HG02852 (cell line): ENCODE results near the gene KLK6.

Experiments
- ATAC-seq: cut with Tn5 transposase; IDR thresholded peaks from one replicate; pipeline ENCODE4 v1.9.1; 2021; ENCODE audit warnings: mild to moderate bottlenecking, moderate library complexity; ENCODE audit not compliant: unreplicated experiment

The KLK6 gene

DNA sequence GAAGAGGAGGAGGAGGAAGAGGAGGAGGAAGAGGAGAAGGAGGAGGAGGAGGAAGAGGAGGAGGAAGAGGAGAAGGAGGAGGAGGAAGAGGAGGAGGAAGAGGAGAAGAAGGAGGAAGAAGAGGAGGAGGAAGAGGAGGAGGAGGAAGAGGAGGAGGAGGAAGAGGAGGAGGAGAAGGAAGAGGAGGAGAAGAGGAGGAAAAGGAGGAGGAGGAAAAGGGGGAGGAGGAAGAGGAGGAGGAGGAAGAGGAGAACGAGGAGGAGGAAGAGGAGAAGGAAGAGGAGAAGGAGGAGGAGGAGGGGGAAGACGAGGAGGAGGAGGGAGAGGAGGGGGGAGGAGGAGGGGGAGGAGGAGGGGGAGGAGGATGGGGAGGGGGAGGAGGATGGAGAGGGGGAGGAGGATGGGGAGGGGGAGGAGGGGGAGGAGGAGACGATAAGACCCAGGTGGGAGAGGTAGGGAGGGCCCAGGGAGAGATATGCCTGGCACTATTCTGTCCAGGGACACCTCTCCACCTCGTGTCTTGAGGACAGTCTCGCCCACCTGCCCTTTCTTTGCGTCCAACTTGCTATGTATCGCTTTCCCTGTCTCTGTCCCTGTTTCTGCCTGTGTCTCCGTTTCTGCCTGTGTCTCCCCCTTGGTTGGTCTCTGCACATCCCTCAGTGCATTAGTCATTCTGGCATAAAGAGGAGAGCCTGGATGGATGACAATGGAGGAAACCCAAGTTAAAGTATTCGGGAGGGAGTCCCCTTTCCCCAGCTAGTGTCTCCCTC lies 9.5 kb downstream of the KLK6 start:
- no peak for ATAC-seq

- no peak for ATAC-seq
These were observed 11.8 kb downstream of the KLK6 start for GRCh38 chr19:50957587-50957986.

DNA sequence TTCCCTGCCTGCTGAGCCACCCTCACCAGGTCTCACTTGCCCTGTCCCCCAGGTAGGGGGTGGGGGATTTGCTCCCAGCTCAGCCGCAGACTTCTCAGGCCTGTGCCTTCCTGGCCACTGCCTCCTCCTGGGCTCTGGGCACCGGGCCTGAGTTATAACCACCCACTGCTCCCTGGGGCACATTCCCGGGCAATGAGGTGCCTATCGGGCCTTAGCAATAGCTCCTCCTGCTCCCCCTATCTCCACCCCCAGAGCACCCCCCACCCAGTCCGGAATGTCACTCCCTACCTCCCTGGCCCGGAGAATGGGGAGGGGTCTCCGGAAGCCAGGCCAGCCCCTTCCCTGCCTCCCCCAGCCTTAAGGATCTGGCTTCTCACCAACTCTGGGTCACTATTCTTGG lies 16.5 kb downstream of the KLK6 start, which contains the start of gene KLK5:
TSS of gene KLK5 (minus strand) at position 129 of the 400 bp plus-strand sequence. CDS start 381 bp downstream, outside the sequence.
- no peak for ATAC-seq

- no peak for ATAC-seq
These were observed 19.5 kb downstream of the KLK6 start for GRCh38 chr19:50949861-50950260.

DNA sequence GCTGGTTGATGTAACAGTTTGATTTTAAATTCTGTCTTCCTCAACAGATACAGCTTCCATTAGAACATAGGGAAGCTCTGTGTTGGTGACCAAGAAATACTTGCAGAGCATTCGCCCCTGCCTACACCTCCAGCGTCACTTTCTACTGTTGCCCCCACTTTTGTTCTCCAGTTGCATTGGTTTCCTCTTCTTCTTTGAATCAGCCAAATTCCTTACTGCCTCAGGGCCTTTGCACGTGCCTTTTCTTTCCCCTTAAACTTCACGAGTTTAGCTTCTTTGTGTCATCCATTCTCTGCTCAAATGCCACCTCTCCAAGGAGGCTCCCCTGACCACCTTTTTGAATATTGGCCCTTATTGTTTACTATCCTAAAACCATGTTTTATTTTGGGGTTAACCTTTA lies 22.3 kb downstream of the KLK6 start:
- no peak for ATAC-seq

- no peak for ATAC-seq
These were observed 24.6 kb downstream of the KLK6 start for GRCh38 chr19:50944795-50945194.

DNA sequence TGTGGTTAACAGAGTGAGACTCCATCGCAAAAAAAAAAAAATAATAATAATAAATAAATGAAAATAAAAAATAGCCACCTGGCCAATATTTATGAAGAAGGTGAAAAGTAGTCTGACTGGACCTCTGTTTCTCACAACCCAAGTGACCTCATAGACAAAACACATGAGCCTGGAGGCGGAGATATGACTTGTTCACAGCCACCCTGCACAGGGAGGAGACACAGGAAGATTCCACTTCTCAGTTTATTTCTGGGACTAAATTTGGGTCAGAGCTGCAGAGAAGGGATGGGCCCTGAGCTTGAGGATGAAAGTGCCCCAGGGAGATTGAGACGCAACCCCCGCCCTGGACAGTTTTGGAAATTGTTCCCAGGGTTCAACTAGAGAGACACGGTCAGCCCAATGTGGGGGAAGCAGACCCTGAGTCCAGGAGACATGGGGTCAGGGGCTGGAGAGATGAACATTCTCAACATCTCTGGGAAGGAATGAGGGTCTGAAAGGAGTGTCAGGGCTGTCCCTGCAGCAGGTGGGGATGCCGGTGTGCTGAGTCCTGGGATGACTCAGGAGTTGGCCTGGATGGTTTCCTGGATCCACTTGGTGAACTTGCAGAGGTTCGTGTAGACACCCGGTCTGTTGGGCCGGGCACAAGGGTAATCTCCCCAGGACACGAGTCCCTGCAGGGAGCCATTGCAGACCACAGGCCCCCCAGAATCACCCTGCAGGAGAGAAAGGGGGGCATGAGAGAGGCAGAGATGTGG lies 26.1 kb downstream of the KLK6 start:
- no peak for ATAC-seq

DNA sequence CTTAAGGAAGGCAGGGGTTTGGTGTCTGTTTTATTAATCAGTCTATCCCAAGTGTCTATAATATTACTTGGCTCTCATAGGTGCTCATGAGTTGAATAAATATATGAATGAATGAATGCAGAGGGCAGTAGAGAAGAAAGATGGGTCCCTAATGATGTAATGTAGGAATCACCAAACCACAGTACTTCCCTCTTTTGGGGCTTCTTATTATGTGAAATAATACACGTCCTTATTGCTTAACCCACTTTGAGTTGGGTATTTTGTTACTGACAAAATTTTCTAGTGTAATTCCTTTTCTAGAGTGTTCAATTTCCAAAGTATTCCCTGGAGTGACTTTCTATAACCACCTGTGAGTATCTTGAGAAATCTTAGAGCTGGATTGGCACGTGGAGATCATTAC lies 29.8 kb downstream of the KLK6 start:
- ATAC-seq = no peak

DNA sequence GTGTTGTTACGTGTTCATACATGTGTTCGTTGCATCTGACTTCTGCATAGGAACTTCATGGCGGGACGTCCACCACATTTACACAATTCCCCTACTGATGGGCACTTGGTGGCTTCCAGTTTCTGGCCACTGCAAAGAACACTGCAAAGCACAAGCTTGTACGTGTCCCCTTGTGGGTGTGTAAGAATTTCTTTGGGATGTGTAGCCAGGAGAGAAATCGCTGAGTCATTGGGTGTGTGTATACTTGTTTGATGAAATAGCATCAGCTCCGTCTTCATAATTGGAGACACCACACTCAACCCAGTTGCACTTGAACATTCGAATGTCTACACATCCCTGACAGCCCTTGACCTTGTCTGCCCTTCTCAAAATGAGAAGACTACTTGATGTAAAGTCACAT lies 35.8 kb downstream of the KLK6 start:
- ATAC-seq = no peak

GRCh38 chr19:50932690-50933083 lies 36.7 kb downstream of the KLK6 start:
- no peak for ATAC-seq

- no peak for ATAC-seq
These were observed 37.2 kb downstream of the KLK6 start for GRCh38 chr19:50932018-50932689.

GRCh38 chr19:50931023-50931422 lies 38.4 kb downstream of the KLK6 start:
- no peak for ATAC-seq

DNA sequence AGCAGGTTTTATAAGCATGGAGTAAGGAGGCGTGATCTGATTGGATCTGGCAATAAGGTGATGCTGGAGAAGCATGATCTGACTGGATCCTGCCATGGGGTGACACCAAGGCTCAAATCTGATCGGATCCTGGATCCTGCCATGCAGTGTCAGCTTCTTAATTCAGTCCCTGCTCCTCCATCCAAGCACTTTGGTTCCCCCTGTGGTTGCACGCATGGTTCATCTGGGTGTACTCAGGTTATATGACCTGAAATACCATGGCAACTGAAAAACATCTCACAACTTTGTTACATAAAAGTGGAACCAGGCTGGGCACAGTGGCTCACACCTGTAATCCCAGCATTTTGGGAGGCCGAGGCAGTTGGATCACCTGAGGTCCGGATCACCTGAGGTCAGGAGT lies 40.6 kb downstream of the KLK6 start:
- ATAC-seq = no peak

DNA sequence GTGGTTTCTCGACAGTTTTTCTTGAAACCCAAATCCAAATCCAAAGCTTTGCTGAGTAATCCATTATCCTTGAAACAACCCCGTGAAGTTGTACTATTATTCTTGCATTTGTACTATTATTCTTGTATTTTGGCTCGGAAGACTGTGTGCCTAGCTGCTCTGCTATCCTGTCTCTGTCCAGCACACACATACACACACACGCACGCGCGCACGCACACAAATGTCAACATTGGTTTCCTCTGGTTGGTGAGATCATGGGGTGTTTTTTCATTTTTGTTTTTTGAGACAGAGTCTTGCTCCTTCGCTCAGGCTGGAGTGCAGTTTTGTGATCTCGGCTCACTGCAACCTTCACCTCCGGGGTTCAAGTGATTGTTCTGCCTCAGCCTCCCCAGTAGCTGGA lies 43.2 kb downstream of the KLK6 start:
- no peak for ATAC-seq

GRCh38 chr19:50925734-50926133 lies 43.7 kb downstream of the KLK6 start:
- ATAC-seq = no peak

- ATAC-seq = no peak
These were observed 44.8 kb downstream of the KLK6 start for GRCh38 chr19:50924586-50924985.

- no peak for ATAC-seq
These were observed 47.0 kb downstream of the KLK6 start for GRCh38 chr19:50922317-50922853.

DNA sequence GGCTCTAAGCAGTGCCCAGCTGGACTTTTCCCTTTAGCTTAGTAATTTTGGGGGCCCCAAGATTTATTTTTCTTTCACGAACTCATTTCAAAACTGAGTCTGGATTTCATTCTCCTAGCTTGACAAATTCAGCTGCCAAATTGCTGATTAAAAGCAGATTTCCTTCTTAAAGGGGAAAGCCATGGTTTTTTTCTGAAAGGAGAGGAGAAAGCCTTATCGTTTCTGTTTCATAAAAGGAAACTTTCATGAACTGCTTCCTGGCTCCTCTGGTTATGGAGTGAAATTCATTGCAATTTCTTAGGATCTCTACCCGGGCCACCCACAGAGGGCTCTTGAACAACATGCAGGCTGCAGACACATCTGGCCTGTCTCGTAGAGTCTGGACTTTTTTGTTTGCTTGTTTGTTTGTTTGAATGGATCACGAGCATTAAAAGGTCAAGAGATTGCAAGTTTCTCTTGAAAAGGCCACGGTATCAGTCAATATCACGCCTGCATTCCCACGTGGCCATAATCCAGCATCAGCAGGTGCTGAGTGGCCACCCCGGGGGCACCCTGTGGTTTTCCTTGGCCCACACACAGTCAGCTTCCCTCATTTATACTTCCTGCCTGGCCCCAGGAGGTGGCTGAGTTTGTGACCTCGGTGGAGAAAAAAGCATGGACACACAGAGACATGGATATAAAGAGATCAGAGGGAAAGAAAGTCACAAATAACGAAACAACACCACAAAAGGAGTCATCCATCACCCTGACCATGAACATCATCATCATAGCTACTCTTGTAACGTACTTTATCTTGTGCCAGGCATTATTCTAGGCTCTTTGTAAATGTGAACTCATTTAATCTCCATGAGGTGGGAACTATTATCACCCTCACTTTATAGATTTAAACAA lies 47.7 kb downstream of the KLK6 start:
- ATAC-seq = no peak

- ATAC-seq = no peak
These were observed 53.3 kb downstream of the KLK6 start for GRCh38 chr19:50916069-50916468.
